DMS 273 (cell line): ENCODE data around the gene ACOXL.

Source experiments
- DNase-seq: peaks from one replicate; lab custom pipeline; 2025; ENCODE audit not compliant: unreplicated experiment; lab: John Stamatoyannopoulos, UW

Gene ACOXL

DNA sequence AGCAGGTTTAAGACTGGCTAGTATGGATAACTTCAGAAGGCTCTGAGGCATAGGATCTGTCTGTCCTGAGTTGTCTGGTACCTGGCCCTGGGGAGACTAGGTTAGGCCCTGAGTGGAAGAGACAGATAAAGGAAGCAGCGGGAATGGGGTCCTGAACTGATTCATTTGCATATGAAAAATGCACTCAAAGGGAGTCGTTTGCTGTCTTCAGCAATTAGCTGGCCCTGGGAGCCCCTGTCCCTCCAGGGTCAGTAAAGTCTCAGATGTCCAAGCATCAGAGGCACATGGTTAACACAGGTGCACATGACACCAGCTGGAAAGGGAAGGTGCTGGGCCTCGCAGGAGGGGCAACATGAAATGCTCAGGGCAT is 172.4 kb downstream of the ACOXL start:
- no peak for DNase-seq

DNA sequence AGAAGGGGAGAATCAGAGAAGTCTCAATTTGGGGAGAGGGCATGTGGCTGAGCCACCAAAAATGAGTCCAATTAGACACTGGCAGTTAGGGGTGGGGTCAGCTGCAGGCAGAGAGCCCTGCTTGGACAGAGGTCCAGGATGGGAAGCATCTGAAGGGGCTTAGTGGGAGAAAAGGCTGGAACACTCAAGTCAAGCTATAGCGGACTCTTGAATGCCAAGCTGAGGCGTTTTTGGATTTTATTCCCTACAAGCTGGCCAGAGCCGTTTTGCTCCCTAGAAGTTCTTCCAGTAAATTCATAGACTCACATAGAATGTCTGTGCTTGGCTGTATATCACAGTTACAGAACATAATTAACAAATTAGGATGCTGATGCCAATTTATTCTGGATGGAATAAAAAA is 172.8 kb downstream of the ACOXL start:
- no peak for DNase-seq

DNA sequence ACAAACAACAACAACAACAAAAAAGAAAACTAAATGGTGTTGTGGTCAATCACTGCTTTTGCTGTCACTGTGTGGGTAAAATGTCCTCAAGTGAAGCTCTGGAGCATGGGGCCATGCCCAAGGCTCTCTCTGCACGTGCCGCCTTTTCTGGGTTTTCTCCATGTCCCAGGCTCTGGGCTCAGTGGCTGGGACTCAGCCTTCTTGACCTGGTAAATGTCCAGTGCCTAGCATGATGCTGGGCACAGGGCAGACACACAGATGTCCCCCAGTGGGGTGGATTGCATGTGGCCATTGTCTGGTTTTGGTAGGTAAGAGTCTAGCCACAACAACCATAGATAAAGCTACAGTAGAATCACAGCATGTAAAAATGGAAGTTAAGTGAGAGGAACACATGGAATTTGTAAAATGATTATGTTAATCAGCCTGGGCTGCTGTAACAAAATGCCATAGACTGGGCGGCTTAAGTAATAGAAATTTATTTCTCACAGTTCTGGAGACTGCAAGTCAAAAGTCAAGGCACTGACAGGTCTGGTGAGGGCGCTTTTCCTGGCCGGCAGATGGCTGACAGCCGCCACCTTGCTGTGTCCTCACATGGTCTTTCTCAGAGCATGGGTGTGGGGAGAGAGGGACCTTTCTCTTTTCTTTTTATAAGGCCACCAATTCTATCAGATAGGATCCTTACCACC is 174.4 kb downstream of the ACOXL start:
- DNase-seq: peak; percentile 15

DNA sequence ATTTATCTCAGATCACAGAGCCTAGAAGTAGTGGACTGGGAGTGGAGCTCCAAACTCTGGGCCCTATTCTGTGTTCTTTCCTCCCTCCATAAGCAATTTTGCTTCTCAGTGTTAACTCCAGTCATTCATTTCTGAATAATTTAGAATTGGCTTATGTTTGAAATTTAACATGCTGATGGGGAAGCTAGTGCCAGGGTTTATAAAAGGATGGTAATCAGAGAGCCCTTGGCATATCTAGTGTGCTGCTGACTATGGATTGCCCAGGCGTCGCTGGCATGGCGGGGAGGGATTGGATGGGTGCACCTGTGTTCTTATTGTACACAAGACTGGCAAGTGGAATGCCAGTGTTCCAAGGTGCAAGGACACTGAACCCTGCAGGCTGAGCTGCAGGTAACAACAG is 177.1 kb downstream of the ACOXL start:
- no peak for DNase-seq

DNA sequence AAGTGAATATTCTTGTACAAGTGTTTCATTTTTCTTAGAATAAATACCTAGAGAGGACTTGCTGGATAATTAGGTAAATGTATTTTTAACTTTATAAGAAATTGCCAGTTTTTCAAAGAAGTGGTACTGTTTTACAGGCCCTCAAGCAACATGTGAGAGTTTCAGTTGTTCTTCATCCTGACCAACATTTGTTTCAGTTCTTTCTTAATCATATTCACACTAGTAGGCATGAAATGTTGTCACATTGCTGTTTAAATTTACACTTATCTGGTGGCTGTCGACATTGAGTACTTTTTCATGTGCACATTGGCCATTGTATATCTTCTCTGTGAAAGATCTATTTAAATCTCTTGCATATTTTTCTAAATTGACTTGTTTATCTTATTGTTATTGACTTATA is 178.1 kb downstream of the ACOXL start:
- no peak for DNase-seq

DNA sequence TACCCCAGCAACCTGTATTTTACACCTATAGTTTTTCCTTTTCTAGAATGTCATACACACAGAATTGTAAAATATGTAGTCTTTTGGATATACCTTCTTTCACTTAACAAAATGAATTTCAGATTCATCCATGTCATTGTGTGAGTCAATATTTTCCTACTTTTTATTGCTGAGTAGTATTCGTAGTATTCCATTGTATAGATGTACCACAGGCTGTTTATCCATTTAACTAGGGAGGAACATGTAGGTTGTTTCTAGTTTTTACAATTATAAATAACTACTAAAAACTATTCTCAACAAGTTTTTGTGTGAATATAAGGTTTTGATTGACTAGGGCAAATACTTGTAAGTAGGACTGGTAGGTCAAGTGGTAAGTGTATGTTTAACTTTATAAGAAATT is 187.4 kb downstream of the ACOXL start:
- DNase-seq: no peak

DNA sequence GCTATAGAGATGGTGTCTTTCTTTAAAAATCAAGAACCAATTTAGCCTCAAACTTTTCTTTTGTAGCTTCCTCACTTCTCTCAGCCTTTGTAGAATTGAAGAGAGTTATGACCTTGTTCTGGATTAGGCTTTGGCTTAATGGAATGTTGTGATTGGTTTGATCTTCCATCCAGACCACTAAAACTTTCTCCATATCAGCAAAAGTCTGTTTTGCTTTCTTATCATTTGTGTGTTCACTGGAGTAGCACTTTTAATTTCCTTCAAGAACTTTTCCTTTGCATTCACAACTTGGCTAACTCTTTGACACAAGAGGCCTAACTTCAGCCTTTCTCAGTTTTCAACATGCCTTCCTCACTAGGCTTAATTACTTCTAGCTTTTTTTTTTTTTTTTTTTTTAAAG is 193.1 kb downstream of the ACOXL start:
- DNase-seq: no peak

DNA sequence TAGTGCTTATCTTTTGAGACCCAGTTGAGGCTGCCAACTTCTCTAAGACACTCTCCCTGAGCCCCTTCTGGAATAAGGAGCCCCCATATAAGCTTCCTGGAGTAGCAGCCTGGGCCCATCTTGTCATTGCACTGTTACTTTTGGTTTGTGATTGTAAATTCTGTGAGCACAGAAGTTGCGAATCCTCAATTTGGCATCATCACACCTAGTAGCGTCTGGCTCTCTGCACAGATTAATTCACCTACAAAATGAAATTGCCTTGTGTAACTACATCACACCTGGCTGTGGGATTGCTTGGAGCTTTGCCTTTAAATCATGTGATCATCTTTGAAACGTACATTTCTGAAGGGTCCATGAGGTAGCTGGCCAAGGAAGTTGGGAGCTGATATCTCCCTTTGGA is 195.2 kb downstream of the ACOXL start:
- DNase-seq: no peak

DNA sequence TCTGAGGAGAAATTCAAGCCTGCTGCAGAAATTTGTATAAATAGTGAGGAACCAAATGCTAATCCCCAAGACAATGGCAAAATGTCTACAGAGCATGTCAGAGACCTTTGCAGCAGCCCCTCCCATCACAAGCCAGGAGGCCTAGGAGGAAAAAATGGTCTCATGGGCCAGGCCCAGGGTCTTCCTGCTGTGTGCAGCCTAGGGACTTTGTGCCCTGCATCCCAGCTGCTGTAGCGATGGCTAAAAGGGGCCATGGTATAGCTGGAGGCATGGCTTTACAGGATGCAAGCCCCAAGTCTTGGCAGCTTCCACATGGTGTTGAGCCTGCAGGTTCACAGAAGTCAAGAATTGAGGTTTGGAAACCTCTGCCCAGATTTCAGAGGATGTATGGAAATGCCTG is 197.2 kb downstream of the ACOXL start:
- DNase-seq: no peak

DNA sequence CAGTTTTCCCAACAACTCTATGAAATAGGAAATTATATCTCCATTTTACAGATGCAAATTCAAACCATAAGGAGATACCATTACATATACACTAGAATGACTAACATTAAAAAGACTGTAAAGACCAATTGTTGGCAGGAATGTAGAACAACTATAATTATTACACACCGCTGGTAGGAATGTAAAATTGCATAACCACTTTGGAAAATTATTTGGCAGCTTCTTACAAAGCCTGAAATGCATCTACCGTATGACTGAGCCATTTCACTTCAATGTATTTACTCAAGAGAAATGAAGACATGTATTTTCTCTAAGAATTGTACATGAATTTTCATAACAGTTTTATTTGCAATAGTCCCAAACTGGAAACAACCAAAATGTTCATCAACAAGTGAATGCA is 199.3 kb downstream of the ACOXL start:
- DNase-seq: no peak

DNA sequence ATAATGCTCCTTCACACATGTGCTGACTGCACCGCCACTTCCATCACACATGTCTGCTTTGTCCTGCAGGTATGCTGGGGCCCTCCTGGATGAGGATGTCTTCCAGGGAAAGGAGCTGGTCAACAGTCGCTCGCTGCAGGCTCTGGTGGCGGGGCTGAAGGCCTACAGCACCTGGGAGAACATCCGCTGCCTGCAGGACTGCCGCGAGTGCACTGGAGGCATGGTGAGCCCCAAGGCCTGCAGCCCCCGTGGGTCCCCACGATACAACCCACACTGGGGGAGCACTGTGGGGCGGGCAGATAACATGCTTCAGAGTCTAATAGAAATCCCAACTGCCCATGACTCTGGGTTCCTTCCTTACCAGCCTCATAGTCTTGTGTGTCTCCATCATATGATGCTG is 201.0 kb downstream of the ACOXL start:
- no peak for DNase-seq

DNA sequence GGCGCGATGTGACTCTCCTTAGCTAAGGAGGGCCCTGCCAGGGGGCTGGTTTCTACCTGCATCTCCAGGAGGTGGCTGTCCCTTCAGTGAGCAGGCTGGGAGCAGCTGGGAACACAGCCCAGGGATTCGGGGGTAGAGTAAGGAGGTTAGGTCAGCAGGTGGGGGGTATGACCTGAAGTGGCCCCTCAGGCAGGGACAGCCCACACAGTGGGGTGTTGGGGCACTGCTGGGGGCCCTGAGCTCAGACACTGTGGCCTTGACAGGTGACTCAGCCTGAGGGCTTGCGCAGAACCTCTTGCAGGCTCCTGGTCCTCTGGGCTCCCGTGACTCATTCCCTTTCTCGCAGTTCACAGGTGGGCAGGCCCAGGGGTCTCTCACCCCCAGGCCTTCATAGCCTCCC is 202.6 kb downstream of the ACOXL start:
- DNase-seq: no peak

DNA sequence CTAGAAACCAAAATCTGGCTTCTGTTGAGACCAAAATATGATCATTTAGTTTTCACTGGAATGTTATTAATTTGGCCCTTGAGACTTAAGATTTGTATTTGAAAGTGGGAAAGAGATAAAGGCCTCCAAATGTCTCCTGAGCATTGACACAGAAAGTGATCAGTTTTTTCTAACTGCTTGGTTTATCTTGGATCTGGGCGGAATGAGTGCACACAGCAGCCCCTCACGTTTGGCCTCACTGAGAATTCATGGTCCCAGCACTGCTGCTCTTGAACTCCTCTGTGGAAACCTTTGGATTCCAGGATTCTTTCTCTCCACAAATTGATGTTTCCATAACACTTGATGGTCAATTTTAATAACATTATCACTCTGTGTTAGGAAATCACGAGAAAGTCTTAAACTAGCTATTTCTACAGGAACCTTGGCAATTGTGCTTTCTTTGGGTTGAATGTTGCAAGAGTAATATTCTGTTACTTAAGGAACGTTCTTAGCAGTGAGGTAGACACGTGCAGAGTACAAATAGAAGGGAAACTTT is 208.1 kb downstream of the ACOXL start:
- no peak for DNase-seq

DNA sequence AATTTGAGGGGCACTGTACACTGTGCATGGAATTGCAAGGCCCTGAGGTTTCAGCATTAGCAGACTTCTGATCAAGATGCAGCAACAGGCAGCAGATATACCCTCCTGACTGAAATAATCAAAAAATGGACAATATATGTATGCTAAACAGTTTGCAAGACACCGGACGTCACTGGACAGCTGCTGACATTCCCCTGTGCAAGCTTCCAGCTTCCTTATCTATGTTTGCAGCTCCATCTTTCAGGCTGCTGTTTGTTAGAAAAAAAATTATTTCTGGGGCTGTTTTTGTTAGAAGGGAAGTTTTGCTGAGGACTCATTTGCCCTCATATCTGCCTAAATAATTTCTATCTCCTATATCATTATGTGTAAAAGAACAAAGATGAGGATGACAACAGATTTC is 208.9 kb downstream of the ACOXL start:
- no peak for DNase-seq

DNA sequence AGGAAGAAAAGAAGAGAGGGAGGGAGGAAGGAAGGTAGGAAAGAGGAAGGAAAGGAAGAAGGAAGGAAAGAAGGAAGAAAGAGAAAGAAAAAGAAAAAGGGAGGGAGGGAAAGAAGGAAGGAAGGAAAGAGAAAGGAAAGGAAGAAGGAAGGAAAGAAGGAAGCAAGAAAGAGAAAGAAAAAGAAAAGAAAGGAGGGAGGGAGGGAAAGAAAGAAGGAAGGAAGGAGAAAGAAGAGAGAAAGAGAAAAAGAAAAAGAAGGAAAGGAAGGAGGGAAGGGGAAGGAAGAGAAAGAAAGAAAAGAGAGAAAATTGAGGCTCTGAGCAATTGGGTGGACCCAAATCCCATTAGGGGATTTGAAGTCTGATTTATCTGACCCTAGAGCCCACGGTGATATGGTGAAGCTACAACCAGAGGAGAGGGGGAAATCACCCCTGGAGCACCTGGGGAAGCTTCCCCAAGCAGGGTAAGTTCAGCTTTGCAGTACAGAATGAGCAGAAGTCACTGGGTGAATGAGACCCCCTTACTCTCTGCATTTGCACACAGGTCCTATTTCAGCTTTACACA is 210.8 kb downstream of the ACOXL start:
- no peak for DNase-seq

DNA sequence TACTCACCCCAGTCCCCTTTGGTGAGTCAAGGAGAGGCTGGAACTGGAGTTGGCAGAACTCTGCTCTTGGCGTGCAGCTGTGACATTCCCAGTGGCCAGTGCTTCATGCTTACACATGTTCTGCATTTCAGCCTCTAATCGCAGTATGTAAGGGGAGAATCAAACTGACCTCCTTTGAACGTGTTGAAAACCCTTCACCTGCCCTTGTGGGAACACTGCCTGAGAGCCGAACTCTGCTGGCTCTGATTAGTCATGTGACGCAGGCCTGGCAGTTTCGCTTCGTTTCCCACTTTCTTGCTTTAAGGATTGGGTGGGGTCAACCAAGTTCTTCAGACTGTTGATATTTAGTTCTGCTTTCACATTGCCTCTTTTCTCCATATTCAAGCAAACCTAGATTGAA is 214.5 kb downstream of the ACOXL start:
- no peak for DNase-seq

DNA sequence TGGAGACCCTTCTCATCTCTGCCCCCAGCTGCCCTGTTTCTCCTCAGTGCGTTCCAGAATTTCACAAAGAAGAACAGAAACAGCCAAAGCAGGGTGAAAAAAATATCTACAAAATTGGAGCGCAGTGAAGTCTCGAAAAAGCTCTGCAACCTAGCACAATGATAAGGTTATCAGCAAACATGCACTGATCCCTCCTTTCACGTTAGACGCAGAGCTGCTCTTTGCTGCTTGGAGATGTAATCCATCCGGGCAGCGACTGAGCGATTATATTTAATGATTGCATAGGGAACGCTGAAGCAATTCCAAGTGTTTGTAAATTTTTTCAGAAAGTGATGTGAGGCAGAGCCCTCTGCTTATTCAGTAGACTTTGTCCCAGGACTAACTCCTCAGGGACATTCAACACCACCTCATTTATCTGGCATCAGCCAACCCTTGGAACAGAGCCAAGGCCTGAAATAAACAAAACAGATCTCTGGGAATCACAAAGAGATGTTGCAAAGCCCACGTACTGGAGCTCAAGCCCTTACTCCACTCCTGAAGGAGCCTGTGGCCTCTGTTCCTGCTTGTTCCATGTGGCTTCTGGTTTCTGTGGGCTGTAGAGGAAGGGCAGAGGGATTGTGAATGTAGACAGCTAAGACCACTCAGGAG is 215.8 kb downstream of the ACOXL start:
- DNase-seq: peak; percentile 29

DNA sequence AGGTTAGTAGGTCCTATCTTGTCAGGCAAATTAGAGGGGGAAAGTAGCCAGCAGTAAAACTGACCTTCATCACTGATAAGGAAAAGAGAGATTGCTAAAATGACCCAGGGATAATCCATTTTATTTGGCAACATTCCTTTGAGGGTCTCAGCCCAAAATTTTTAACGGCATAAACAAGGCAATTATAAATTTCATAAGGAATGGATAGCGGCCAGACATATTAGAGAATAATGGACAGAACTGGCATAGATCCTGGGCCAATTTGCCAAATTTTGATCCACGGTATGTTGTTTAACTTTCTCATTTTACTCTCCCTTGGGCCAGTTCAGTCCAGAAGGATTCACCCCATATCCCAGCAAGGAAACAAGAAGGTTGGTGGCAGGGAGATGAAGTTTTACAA is 217.9 kb downstream of the ACOXL start:
- no peak for DNase-seq

DNA sequence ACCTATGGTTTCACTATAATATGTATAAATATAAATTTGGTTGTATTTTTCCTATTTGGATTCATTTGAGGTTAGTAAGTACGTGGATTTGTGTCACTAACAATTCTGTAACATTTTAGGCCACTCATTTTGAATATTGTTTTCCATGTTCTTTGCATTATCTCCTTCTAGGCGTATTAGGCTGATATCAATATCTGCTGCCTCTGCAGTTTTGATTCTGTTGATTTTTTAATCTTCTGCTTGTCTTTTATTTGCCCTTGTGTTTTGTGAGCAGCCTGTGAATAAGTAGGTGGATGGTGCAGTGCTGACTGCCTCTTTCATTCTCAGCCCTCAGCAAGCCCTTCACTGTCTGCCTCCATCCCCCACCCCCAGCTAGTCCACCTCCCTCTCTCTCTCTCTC is 222.7 kb downstream of the ACOXL start:
- DNase-seq: no peak

DNA sequence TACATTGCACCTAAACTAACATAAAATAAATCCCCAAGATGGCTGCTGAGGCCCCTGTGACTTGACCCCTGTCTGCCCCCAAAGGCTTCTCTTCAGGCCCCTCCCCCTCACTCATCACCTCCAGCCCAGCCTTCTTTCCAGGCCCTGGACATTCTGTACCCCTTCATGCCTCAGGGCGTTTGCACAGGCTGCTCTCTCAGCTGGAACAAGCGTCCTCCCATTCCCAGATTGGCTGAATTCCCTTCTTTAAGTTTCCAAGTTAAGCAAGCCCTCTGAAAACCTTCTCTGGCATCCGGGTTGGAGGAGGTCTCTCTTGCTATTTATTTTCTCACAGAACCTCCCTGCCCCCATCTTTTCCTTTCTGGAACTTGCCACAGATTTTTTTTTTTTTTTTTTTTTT is 223.2 kb downstream of the ACOXL start:
- no peak for DNase-seq

DNA sequence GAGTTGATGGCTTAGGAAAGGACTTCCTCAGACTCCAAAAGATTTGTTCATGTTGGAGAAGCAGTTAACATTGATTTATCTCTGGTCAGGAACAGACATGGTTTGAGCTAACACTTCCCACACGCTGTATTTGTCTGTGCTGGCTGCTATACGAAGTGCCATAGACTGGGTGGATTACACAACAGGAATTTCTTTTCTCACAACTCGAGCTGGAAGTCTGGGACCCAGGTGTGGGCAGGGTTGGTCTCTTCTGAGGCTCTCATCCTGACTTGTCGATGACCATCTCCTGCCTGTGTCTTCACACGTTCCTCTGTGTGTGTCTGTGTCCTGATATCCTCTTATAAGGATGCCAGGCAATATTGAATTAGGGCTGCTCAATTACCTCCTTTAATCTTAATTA is 224.9 kb downstream of the ACOXL start:
- DNase-seq: no peak

DNA sequence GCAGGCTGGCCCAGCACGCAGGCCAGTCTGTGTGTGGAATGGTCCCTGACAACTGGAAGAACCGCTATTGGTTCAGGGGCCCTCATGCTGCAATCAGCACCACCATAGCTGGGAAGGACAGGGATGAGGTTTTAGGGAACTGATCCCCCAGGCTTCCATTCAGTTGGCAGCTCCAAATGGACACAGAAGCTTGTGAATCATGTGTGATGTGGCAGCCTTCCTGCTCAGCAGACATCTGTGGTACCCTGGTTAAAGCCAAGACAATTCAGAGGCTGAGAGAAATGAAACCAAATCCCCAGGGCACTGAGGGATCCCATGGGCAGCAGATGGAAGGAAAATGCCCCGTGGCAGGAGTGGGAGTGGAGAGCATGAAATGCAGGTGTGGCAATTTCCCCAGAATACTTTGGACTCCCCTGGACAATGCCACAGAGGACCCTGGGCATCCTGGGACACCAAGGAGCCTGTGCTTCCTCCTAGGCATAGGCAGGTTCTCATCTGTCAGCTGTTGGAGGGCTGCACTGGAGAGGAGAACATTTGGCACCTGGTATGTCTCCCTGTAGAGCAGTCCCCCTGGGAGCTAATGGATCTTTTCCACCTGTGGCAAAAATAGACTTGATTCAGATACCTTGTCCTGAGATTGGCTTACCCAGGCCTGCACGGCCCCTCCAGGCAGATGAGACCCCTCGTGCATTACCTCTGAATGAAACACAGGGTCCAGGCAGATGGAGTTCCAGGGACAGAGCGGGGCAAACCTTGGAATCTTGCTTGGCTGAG is 226.2 kb downstream of the ACOXL start:
- no peak for DNase-seq
